GM21381 (cell line): ENCODE measurements around the gene TMEM175.
"Not testable (repeated sequence)": the region's sequence is repeated elsewhere in the genome, so short reads cannot be mapped to it uniquely, and the experiment has no call there.

Experiments
- ATAC-seq: cut with Tn5 transposase; IDR thresholded peaks from one replicate; pipeline ENCODE4 v1.9.1; 2021; ENCODE audit warnings: mild to moderate bottlenecking, moderate library complexity; ENCODE audit not compliant: unreplicated experiment

Gene TMEM175

GRCh38 chr4:915041-915474 is 17.2 kb upstream of the TMEM175 start:
- no peak for ATAC-seq

GRCh38 chr4:915595-915994 is 16.7 kb upstream of the TMEM175 start:
- no peak for ATAC-seq

- no peak for ATAC-seq
Observed at GRCh38 chr4:917466-917865, 14.8 kb upstream of the TMEM175 start.

DNA sequence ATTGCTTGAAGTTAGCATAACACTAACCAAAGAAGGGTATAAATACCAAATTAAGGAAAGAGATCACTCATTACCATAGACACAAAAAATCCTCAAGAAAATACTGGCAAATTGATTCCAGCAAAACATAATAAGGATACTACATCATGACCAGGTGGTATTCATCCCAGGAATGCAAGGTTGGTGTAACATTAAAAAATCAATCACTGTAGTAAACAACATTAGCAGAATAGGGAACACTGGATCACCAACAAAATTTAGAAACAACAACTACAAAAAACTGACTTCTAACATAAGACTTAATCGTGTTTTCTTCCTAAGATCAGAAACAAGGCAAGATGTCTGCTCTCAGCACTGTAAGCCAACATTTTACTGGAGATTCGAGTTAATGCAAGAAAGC is 14.3 kb upstream of the TMEM175 start:
- no peak for ATAC-seq

DNA sequence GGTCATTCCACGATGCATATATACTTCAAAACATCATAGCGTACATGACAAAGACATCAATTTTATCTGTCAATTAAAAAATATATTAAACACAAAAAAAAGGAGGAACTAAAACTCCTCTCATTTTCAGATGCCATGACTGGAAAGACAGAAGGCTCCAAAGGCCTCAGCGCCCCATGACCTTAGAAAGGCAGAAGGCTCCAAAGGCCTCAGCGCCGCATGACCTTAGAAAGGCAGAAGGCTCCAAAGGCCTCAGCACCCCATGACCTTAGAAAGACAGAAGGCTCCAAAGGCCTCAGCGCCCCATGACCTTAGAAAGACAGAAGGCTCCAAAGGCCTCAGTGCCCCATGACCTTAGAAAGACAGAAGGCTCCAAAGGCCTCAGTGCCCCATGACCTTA is 13.7 kb upstream of the TMEM175 start:
- not testable (repeated sequence) for ATAC-seq

DNA sequence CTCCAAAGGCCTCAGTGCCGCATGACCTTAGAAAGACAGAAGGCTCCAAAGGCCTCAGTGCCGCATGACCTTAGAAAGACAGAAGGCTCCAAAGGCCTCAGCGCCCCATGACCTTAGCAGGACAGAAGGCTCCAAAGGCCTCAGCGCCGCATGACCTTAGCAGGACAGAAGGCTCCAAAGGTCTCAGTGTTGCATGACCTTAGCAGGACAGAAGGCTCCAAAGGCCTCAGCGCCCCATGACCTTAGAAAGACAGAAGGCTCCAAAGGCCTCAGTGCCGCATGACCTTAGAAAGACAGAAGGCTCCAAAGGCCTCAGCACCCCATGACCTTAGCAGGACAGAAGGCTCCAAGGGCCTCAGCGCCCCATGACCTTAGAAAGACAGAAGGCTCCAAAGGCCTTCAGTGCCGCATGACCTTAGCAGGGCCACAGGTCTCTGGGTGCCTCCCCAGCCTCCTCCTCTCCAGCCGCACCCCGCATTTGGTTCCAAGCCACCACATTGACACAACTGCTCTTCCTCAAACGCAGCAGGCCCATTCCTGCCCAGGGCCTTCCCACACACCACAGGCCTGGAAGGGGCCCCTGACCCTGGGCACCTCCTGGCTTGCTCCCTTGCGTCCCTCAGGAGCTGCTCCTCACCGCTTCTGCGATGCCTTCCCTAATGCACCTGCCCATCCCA is 13.1 kb upstream of the TMEM175 start:
- ATAC-seq = not testable (repeated sequence)

DNA sequence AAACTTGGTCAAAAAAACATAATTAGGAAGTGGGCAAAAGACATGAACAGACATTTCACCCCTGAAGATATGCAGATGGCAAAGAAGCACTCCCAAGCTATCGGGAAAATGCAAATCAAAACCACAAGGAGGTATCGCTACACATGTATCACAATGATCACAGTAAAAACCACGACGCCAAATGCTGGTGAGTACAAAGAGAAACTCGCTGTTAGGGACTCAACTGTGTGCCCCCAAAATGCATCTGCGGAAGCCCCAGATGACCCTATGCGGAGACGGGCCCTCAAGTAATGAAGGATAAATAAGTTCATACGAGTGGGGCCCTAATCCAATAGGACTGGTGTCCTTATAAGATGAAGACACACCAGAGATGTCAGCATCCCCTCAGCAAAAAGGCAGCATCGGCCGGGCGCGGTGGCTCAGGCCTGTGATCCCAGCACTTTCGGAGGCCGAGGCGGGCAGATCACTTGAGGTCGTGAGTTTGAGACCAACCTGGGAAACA is 10.4 kb upstream of the TMEM175 start:
- no peak for ATAC-seq

GRCh38 chr4:924107-925096 is 7.9 kb upstream of the TMEM175 start:
- ATAC-seq = peak; percentile 40

- ATAC-seq = no peak
Observed at GRCh38 chr4:925171-925570, 7.1 kb upstream of the TMEM175 start.

GRCh38 chr4:925771-926500 is 6.3 kb upstream of the TMEM175 start:
- no peak for ATAC-seq

DNA sequence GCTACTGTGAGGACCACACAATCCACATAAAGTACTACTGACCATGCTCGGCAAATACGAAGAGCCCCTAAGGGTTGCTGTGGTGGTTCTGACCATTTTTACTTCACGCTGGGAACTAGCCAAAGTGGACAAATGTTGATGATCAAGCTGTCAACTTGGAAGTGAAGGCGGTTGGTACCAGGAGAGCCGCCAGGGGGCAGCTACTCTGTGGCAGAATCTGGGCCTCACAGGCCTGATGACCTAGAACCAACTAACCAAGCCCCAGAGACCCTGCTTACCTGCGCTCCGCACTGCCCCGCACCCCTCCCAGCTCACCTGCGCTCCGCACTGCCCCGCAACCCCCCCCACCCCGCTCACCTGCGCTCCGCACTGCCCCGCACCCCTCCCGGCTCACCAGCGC is 5.7 kb upstream of the TMEM175 start:
- no peak for ATAC-seq

DNA sequence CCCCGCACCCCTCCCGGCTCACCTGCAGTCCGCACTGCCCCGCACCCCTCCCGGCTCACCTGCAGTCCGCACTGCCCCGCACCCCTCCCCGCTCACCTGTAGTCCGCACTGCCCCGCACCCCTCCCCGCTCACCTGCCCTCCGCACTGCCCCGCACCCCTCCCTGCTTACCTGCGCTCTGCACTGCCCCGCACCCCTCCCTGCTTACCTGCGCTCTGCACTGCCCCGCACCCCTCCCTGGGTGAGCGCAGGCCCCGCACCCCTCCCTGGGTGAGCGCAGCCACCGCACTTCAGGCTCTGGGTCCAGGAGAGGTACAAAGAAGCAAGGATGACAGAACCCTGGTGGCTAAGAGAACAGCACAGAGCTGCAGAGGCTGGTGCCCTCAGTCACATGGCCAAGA is 4.7 kb upstream of the TMEM175 start:
- not testable (repeated sequence) for ATAC-seq

DNA sequence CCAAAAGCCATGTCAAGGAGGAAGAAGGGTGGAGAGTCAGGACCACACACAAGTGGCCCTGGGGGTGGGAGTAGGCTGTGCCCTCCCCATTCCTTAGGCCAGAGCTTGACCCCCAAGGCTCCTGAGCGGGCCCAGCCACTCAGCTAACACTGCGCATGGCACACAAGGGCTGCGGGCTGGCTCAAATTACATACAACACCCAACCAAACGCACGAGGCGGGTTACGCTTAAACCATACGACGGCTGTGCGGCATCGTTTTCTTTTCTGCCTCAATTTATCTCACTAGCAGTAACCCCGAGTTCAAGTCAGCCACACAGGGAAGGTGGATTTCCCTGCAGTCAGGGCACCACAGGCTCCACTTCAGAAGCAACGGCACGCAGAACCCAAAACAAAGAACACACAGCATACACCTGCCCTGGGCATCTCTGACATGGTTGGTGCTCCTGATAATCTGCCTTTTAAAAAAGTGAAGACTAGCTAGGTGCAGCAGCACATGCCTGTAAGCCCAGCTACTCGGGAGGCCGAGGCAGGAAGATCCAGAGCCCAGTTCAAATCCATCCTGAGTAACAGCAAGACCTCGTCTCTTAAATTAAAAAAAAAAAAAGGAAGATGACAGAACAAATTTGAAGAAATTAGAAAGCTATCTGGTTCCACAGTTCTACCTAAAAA is 3.0 kb upstream of the TMEM175 start:
- no peak for ATAC-seq

GRCh38 chr4:930028-930551 is 2.2 kb upstream of the TMEM175 start:
- ATAC-seq = no peak

- no peak for ATAC-seq
Observed at GRCh38 chr4:930827-931193, 1.4 kb upstream of the TMEM175 start.

DNA sequence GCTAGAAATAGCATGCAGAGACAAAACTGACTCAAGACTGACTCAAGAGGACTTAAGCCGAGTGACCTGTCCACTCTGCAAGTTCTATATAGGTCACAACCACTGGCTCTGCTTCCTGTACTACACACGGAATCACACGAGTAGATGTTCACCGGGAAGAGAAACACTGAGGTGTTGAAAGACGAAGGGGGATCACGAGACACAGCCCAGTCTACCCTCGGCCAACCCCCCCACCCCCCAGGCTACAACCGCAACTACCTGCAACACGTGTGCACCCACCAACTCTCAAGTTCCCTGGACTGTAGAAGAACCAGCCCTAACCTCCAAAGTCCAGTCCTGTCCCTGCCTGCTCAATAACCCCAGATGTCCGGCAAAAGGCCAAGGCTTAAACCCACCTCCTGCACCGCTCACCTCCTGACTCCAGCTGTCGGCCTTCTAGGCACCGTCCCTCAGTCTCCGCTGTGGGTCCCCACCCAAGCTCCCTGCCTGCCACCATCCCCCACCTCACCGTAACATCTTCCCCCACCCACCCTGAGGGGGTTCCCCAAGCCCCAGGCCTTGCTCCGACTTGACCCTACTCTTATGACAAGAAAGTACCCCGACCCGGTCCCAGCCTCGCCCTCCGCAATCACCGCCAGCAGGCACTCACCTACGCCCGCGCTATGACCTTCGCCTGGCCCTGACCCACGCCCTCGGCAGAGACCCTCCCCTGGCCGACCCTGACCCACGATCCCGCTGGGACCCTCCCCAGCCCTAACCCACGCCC is 883 bp upstream of the TMEM175 start:
- no peak for ATAC-seq

- peak; percentile 5 for ATAC-seq
Observed at GRCh38 chr4:932713-933070, 432 bp downstream of the TMEM175 start.

DNA sequence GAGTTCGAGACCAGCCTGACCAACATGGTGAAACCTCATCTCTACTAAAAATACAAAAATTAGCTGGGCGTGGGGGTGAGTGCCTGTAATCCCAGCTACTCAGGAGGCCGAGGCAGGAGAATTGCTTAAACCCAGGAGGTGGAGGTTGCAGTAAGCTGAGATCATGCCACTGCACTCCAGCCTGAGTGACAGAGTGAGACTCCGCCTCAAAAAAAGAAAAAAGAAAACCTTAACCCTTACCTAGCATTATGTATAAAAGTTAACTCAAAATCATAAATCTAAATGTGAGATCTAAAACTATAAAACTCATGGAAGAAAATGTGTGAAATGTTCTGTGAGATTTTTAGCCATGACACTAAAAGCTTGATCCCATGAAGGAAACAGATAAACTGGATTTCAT is 7.2 kb downstream of the TMEM175 start:
- ATAC-seq = not testable (repeated sequence)

DNA sequence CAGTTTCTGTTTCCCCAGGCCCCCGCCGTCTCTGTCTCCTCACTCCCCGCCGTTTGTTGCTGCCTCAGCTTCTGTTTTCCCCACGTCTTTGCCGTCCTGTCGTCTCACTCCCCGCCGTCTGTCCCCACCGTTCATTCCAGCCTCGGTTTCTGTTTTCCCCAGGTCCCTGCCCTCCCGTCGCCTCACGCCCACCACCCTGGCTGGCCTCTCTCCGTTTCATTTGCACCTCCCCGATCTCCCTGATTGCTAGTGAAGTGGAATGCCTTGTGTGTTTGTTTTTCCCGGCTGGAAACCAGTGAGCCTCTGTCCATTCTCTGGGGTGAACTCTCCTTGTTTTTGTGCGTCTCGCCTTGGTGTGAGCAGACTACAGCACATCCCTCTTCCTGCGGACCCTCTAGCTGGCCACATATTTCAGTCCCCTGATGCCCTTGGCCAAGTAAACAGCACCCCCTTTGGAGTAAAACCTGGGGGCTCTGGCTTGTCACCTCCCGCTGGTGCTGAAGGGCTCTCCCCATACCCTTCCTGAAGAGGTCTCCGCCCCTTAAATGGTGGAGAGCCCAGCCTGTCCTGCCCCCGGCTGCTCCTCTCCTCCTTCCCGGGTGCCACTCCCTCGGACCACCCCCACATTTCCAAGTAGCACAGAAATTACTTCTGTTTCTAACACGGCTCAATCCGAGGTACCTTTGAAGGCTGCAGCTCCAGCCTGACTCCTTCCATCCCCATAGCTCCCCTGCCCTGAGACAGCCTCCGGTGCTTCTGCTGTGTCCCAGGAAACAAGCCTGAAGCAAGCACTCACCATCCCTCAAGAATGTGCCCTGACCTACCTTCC is 13.2 kb downstream of the TMEM175 start:
- no peak for ATAC-seq
